ENCODE measurements around the gene FOXP4.

- TF ChIP-seq CTCF (IDR thresholded peaks at IDR 0.05), result no peak
- no peak for TF ChIP-seq POLR2A (IDR thresholded peaks at IDR 0.05)
Observed at GRCh38 chr6:41635365-41635764, 89.2 kb downstream of the FOXP4 start.

Measured in thyroid gland (tissue), 4 donors.